ENCODE results near the gene ZBTB49. TPM values are rescaled to one million over a fixed set of nuclear protein-coding genes. Genes with fewer than 3 reads are reported as not detected.

The ZBTB49 gene
- total and polyA plus RNA-seq, 11 donors = 1.1 to 6.7 (median 3.3) TPM

DNA sequence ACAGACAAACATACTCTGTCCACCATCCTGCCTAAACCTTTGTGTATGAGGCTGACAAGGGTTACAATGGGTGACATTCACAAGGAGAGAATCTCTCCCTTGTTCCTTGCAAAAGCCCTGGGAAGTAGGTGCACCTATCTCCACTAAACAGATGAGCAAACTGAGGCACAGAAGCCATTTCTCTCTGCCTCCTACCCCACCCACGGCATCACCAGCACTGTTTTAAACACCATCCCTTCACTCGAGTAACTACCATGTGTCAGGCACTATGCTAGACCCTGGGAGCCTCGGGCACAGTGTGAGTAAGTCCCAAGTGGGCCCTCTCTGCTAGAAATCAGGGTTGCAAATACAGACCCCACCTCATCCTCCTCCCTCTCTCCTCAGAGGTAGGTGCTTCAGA, 996 bp upstream of the ZBTB49 start:
- H3K27me3 ChIP-seq = no peaks in the 10 kb centered on the region
- H3K27ac ChIP-seq = peak overlapping the region in 1 of 12 donors; percentile 85
- no peak for ATAC-seq
- TF ChIP-seq POLR2A (IDR thresholded peaks at IDR 0.05) = no peak
- TF ChIP-seq CTCF (IDR thresholded peaks at IDR 0.05) = no peak
- peak overlapping the region; percentile 65 to 97 (median 88) for H3K4me3 ChIP-seq
- H3K36me3 ChIP-seq = peaks cover 0 to 32% (median 5%) of the 10 kb centered on the region in 9 donors
- intact Hi-C loops (cut with DNase I) = loop anchor here in 3 of 10 donors (5.0 kb wide), 2 partner anchors 37 to 42 kb away; partner anchors contain the start of gene TMEM128 (in 2 of the 3)
- no peak for DNase-seq
- no peaks in the 10 kb centered on the region for H3K9me3 ChIP-seq
- peaks cover 0 to 57% (median 28%) of the 10 kb centered on the region in 12 donors for H3K4me1 ChIP-seq
- 30 to 43% (median 39%) methylated on average over 3 of the region's 3 CpGs for WGBS, 4 donors

DNA sequence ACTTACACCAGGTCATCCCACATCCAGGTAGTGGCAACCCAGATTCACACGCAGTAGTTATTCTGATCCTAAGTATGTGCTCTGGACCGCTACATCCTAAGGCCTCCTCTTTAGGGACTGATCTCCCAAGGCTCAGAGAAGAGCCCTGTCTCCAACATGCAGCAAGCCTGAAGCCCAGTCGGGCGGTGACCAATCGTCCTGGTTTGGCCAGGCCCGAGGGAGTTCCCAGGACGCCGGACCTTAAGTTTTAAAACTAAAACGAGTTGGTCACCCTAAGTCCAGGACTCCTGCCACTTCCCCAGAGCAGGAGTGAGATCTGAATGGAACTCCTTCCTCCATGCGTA, 482 bp upstream of the ZBTB49 start:
- ATAC-seq = peak in 2 of 4 donors; percentile 3 to 6
- H3K27me3 ChIP-seq = no peaks in the 10 kb centered on the region
- TF ChIP-seq POLR2A (IDR thresholded peaks at IDR 0.05) (no peak), CTCF (IDR thresholded peaks at IDR 0.05) (no peak)
- intact Hi-C loops (cut with DNase I) = loop anchor here in 3 of 10 donors (5.0 kb wide), 2 partner anchors 37 to 42 kb away; partner anchors contain the start of gene TMEM128 (in 2 of the 3)
- no peak for DNase-seq
- H3K27ac ChIP-seq = peak overlapping the region in 11 of 12 donors; percentile 77 to 88 (median 84)
- H3K4me1 ChIP-seq = peaks cover 0 to 57% (median 27%) of the 10 kb centered on the region in 12 donors
- no peaks in the 10 kb centered on the region for H3K9me3 ChIP-seq
- H3K4me3 ChIP-seq = peak overlapping the region; percentile 65 to 97 (median 88)
- H3K36me3 ChIP-seq = peaks cover 0 to 27% (median 5%) of the 10 kb centered on the region in 9 donors
- WGBS, 4 donors = 0 to 1% (median 0%) methylated on average over 4 to 10 of the region's 10 CpGs

- no peak overlapping the region for H3K4me3 ChIP-seq
- peaks cover 0 to 12% (median 0%) of the 10 kb centered on the region in 9 donors for H3K36me3 ChIP-seq
- H3K27me3 ChIP-seq = no peaks in the 10 kb centered on the region
- H3K4me1 ChIP-seq = peaks cover 0 to 36% (median 22%) of the 10 kb centered on the region in 12 donors
- 84 to 94% (median 92%) methylated on average over 3 of the region's 3 CpGs for WGBS, 4 donors
- H3K9me3 ChIP-seq = no peaks in the 10 kb centered on the region
- TF ChIP-seq POLR2A (IDR thresholded peaks at IDR 0.05) = no peak
- TF ChIP-seq CTCF (IDR thresholded peaks at IDR 0.05) = no peak
- H3K27ac ChIP-seq = no peak overlapping the region
- ATAC-seq = no peak
- DNase-seq = no peak
- intact Hi-C loops (cut with DNase I) = loop anchor here in 1 of 10 donors (5.0 kb wide), 1 partner anchor 46 kb away; the partner anchor contains the start of gene TMEM128
Observed at GRCh38 chr4:4293279-4293678, 3.2 kb downstream of the ZBTB49 start.

DNA sequence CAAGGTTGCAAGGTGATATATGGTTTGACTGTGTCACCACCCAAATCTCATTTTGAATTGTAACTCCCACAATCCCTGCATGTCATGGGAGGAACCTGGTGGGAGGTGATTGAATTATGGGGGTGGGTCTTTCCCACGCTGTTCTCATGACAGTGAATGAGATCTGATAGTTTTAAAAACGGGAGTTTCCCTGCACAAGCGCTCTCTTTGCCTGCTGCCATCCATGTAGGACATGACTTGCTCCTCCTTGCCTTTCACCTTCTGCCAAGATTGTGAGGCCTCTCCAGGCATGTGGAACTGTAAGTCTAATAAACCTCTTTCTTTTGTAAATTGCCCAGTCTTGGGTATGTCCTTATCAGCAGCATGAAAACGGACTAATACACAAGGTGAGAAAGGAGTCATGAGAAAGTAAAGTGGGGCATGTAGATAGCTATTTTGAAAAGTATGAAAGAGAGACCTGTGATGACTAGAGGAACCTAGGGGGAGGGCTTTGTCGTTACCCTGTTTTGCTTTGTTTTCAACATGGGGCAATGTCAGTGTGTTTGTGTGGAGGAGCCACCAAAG, 6.3 kb downstream of the ZBTB49 start:
- DNase-seq = no peak
- 90 to 97% (median 96%) methylated on average over 5 of the region's 5 CpGs for WGBS, 4 donors
- Histone ChIP-seq H3K27me3 (no peaks in the 10 kb centered on the region), H3K4me1 (peaks cover 0 to 17% (median 4%) of the 10 kb centered on the region in 12 donors), H3K9me3 (no peaks in the 10 kb centered on the region), H3K36me3 (peaks cover 0 to 35% (median 22%) of the 10 kb centered on the region in 9 donors), H3K27ac (no peak overlapping the region), H3K4me3 (no peak overlapping the region)
- TF ChIP-seq CTCF (IDR thresholded peaks at IDR 0.05) (no peak), POLR2A (IDR thresholded peaks at IDR 0.05) (no peak)
- no peak for ATAC-seq
- intact Hi-C loops (cut with DNase I) = no loop called here
